Measurements from ENCODE around the gene MRTFB.

DNA sequence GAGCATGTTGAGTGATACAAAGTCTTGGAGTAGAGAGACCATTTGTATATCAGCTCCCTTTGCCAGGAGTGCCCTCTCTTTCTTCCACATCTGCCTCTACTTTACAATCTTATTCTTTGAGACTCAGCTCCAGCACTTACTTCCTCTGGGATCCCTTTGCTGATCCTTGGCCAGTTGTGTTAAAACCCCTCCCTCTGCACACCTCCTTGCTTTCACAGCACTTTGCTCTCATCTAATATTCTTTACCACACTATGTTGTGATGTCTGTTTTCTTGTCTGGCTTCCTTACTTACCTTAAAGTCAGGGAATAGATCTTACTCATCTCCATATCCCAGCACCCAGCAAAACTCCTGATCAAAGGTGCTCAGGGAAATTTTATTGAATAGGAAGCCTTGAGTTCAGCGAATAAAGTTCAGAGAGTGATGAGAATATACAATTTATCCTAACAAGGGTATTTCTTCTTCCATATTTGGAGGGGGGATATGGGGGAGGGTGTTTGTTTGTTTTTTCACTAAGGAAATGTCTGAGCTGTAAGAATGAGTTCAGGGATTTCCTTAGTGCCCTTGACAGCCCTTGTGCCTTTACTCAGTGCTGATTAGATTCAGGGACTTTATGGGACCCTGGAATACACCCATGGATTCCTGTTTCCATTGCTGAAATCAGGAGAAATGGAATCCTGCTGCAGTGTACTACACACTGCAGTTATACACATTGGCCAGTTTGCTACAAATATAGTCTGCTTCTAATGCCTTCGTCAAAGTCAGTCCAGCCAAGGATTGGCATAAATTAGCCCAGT, 32.0 kb downstream of the MRTFB start:
- TF ChIP-seq CTCF (IDR thresholded peaks at IDR 0.05) (no peak), POLR2A (IDR thresholded peaks at IDR 0.05) (no peak)
